Measurements from ENCODE around the gene ALX4. TPM values are rescaled to one million over a fixed set of nuclear protein-coding genes. Genes with fewer than 3 reads are reported as not detected.

ALX4 gene
- total RNA-seq, 1 donor, result not detected

DNA sequence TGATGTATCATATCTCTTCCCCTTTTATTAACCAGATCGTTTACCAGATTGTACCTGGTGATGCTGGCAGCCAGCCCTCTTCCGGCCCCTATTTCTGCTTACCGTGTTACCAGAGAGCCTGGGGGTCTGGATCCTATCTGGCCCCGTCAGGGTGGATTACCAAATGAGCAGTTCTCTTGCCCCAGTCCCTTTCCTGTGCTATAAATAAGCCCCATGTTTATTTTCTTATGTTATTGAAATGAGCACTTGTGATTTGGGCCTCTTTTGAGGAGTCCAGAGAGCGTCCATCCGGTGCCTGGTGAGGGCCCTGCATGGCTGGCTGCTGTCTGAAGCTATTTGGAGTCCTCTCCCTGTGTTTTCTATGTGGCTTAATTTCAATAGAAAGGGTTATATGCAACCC is 59.5 kb downstream of the ALX4 start:
- no peak overlapping the region for H3K4me3 ChIP-seq (ENCODE audit: low read depth, low read length)
- DNase-seq (ENCODE audit: low read depth), result no peak
- TF ChIP-seq, protein P1, sequence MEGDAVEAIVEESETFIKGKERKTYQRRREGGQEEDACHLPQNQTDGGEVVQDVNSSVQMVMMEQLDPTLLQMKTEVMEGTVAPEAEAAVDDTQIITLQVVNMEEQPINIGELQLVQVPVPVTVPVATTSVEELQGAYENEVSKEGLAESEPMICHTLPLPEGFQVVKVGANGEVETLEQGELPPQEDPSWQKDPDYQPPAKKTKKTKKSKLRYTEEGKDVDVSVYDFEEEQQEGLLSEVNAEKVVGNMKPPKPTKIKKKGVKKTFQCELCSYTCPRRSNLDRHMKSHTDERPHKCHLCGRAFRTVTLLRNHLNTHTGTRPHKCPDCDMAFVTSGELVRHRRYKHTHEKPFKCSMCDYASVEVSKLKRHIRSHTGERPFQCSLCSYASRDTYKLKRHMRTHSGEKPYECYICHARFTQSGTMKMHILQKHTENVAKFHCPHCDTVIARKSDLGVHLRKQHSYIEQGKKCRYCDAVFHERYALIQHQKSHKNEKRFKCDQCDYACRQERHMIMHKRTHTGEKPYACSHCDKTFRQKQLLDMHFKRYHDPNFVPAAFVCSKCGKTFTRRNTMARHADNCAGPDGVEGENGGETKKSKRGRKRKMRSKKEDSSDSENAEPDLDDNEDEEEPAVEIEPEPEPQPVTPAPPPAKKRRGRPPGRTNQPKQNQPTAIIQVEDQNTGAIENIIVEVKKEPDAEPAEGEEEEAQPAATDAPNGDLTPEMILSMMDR (IDR thresholded peaks at IDR 0.05; ENCODE audit: insufficient read depth, low read depth, low read length), result no peak

- TF ChIP-seq, protein P1 (IDR thresholded peaks at IDR 0.05; ENCODE audit: insufficient read depth, low read depth, low read length), result no peak
- DNase-seq (ENCODE audit: low read depth), result no peak
- H3K4me3 ChIP-seq (ENCODE audit: low read depth, low read length), result no peak overlapping the region
These were observed 61.8 kb downstream of the ALX4 start for GRCh38 chr11:44248109-44248508.

GRCh38 chr11:44247508-44247907 is 62.4 kb downstream of the ALX4 start:
- H3K4me3 ChIP-seq (ENCODE audit: low read depth, low read length), result no peak overlapping the region
- TF ChIP-seq, protein P1 (IDR thresholded peaks at IDR 0.05; ENCODE audit: insufficient read depth, low read depth, low read length), result no peak
- DNase-seq (ENCODE audit: low read depth), result no peak

DNA sequence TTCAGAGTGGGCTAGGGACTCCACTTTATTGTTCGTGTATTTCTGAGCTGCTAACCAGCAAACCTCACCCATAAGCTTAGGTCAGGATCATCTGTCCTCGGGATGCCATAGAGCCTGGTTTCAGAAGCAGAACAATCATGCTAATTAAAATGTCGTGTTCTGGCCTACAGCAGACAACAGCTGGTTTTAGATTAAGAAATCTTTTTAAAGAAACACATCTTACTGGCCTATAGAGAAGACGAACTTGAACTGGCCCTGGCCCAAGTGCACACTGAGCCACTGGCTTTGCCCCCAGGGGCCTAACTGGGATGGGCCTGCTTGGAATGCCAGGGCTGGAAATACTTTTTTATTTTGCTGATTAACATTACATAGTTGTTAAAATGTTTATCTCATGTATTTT is 63.2 kb downstream of the ALX4 start:
- peak; percentile 57 for DNase-seq (ENCODE audit: low read depth)
- H3K4me3 ChIP-seq (ENCODE audit: low read depth, low read length), result no peak overlapping the region
- TF ChIP-seq, protein P1 (IDR thresholded peaks at IDR 0.05; ENCODE audit: insufficient read depth, low read depth, low read length), result no peak

DNA sequence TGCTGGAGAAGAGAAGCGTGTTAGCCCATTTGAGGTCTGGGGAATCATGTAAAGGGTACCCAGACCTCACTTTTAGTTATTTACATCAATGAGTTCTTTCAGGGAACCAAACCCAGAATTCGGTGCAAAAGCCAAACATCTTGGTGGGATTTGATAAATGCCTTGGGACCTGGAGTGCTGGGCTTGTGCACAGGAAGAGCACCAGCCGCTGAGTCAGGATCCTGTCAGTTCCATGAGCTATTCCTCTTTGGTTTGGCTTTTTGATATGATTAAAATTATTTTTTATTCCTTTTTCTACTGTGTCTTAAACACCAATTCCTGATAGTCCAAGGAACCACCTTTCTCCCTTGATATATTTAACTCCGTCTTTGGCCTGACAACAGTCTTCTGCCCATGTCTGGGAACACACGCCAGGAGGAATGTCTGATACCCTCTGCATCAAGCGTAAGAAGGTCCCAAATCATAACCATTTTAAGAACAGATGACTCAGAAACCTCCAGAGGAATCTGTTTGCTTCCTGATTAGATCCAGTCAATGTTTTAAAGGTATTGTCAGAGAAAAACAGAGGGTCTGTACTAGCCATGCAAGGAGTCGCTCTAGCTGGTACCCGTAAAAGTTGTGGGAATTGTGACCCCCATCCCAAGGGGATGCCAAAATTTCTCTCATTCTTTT is 65.2 kb downstream of the ALX4 start:
- no peak overlapping the region for H3K4me3 ChIP-seq (ENCODE audit: low read depth, low read length)
- DNase-seq (ENCODE audit: low read depth), result no peak
- TF ChIP-seq, protein P1 (IDR thresholded peaks at IDR 0.05; ENCODE audit: insufficient read depth, low read depth, low read length), result no peak

GRCh38 chr11:44243595-44244343 is 66.2 kb downstream of the ALX4 start:
- peak; percentile 36 for DNase-seq (ENCODE audit: low read depth)
- TF ChIP-seq, protein P1 (IDR thresholded peaks at IDR 0.05; ENCODE audit: insufficient read depth, low read depth, low read length), result no peak
- H3K4me3 ChIP-seq (ENCODE audit: low read depth, low read length), result no peak overlapping the region
